ENCODE results near the gene RUNX3.
A peak's percentile ranks its signal among the peaks of the same experiment; 100 is the strongest.

The RUNX3 gene

GRCh38 chr1:24859063-24860010 is 70.7 kb downstream of the RUNX3 start:
- no peak for DNase-seq

- DNase-seq, result no peak
These were observed 71.8 kb downstream of the RUNX3 start for GRCh38 chr1:24858277-24858676.

DNA sequence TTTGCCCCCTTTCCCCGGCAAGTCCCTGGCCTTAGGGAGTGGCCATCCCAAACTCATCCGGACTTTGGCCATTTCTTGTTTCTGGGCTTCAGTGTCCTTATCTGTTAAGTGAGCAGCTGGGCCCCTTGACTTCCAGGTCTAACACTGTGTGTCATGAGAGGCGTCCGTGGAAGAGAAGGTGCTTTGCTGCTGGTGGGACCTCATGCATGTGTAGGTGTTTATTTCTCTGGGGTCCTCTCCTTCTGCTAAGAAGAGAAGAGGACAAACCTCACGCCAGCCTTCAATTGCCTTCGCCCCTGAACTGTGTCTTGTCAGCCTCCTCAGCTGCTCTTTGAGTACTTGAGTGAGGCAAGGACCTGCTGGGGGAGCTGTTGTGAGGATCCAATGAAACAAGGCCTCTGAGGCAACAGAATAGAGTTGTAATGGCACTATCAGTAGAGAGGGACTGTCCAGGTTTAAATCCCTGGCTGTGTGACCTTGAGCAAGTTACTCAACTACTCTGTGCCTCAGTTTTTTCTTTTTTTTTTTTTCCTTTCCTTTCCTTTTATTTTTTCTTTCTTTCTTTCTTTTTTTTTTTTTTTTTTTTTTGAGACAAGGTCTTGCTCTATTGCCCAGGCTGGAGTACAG is 72.5 kb downstream of the RUNX3 start:
- no peak for DNase-seq

GRCh38 chr1:24856787-24857506 is 73.1 kb downstream of the RUNX3 start:
- no peak for DNase-seq

DNA sequence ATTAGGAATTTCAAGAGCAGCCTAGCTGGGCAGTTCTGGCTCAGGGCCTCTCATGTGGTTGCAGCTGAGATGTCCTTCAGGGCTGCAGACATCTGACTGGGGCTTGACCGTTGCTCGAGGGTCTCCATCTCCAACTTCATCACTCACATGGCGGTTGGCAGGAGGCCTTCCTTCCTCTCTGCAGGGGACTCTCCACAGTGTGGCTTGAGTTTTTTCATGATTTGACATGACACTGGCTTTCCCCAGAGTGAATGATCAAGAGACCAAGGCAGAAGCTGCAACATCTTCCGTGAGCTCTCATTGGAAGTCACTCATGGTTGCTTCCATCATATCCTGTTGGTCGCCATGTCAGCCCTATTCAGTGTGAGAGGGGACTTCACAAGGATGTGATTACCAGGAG is 74.6 kb downstream of the RUNX3 start:
- DNase-seq, result no peak

DNA sequence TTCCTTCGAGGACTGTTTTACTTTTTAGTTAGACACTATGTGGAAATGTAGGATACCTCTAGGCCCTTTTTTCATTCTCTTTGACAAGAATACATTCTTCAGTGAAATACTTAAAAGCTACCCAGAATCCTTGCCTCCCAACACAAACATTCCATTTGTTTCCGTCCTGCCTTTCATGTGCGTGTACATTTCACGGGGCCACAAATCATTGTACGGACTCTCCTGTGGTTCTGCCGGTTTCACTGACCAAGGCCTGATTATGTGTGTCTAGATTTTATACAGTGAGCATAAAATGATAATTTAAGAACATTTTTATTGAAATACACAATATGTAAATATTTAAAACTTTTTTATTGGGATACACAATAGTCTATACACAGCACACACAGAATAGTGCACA is 76.4 kb downstream of the RUNX3 start:
- no peak for DNase-seq

DNA sequence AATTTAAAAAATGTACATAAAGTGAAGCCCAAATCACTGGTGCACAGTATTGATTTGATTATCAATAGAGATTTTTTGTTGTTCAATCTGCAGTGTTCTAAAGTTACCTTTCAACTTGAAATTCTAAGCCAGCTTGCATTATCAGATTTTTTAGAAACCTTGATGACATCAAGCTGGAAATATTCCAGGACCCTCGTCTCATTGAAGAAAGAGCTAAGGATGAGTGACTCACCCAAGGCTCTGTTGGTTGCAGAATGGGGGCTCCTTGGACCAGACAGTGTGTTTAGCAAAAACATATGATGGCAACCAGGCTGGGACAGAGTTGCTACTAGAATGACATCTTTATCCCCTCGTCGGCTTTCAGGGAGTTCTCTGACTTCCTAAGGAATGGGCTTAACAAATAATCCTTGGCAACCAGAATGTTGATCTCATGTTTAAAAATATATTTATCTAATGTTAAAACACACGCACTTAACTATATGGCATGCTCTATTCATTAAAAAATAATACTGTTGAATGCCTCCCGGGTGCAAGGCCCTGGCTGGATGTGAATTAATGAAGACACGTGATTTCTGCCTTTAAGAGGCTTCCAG is 79.7 kb downstream of the RUNX3 start:
- DNase-seq, result no peak

DNA sequence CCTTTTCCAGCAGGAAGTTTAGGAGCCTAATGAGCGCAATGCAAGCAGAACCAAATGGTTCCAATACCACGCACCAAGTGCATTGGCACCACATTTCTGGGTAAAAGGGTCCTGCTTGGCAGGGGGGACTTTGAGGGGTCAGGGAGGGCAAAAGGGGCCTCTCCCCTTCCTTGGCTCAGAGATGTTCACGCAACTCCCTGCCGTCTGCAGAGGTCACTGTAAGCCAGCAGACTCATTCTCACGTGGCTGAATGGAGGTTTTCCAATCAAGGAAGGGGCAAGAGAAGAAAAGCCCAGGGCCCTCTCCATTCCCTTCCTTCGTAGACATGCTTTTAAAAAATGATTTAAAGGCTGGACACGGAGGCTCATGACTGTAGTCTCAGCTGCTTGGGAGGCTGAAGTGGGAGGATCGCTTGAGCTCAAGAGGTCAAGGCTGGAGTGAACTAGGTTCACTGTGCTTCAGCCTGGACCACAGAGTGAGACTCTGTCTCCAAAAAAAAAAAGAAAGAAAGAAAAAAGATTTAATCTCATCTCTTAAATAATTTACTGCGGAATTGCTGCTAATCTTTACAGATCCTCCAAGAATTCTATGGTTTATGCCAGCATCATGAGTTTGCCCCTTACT is 80.3 kb downstream of the RUNX3 start:
- peak in 1 of 3 experiments; percentile 6 for DNase-seq

Data from NCI-H1417 (cell line).